ENCODE results near the gene PRDM10. TPM values are rescaled to one million over a fixed set of nuclear protein-coding genes. Genes with fewer than 3 reads are reported as not detected.

Gene PRDM10
- total RNA-seq, 1 experiment from 2014 or later: 9.2 TPM

GRCh38 chr11:129922674-129923073 is 80.0 kb downstream of the PRDM10 start:
- no peaks in the 10 kb centered on the region for H3K9me2 ChIP-seq (ENCODE audit: insufficient read depth)
- TF ChIP-seq CTCF (IDR thresholded peaks at IDR 0.05 in 2 of 3, conservative IDR thresholded peaks at IDR 0.05 in 1 of 3; ENCODE audit: borderline replicate concordance in 1 of 3, insufficient read depth in 1 of 3, low read depth in 2 of 3, low read length in 2 of 3) (peak in 1 of 3 experiments; percentile 15; a peak in 1 of 6 replicates), CBX3 (IDR thresholded peaks at IDR 0.05; ENCODE audit: low read depth) (no peak)
- no TSS peak for BruUV-seq (replicated peaks)
- ChIA-PET POLR2A (interaction anchor here (0.6 kb wide), 1 partner anchor 80 kb away, joined by 4 read pairs; the partner anchor contains the start of gene PRDM10), RAD21 (ENCODE audit: low non-redundant PET in 1 of 2, low total read pairs in 2 of 2, uncharacterized antibody in 2 of 2, unreplicated experiment in 2 of 2) (interaction anchor here (0.6 to 1.6 kb wide), 6 partner anchors 12 to 224 kb away, joined by 3 to 10 read pairs (median 4); no protein-coding TSS in a partner anchor), CTCF (interaction anchor here (0.7 to 8.1 kb wide), 7 partner anchors 9 to 223 kb away, joined by 3 to 98 read pairs (median 4); partner anchors contain the start of gene NFRKB)
- intact Hi-C loops (cut with micrococcal nuclease): loop anchor here (1.0 kb wide), 4 partner anchors 137 to 291 kb away; no protein-coding TSS in a partner anchor
- H3K9me3 ChIP-seq (ENCODE audit: control insufficient read depth in 1 of 2, insufficient read depth in 1 of 2, low read depth in 1 of 2, low read length in 2 of 2): no peaks in the 10 kb centered on the region
- H3K9ac ChIP-seq (ENCODE audit: low read length): no peak overlapping the region
- H3K36me3 ChIP-seq (ENCODE audit: control insufficient read depth in 1 of 2, insufficient read depth in 2 of 2, low read length in 2 of 2): no peaks in the 10 kb centered on the region
- no peak overlapping the region for H3K4me3 ChIP-seq (replicated peaks in 1 of 2; ENCODE audit: low read depth in 1 of 2, low read length in 2 of 2)
- no peak overlapping the region for H3K27ac ChIP-seq (ENCODE audit: low read depth, low read length)
- DNase-seq (ENCODE audit: low read depth, low spot score) (no peak), ATAC-seq (peak; percentile 68)
- no peak overlapping the region for H2AFZ ChIP-seq (ENCODE audit: low read depth, low read length, poor library complexity, severe bottlenecking)
- H3K4me2 ChIP-seq (ENCODE audit: low read length): no peak overlapping the region
- no peaks in the 10 kb centered on the region for H3K79me2 ChIP-seq (ENCODE audit: insufficient read depth, low read length)
- no peaks in the 10 kb centered on the region for H3K27me3 ChIP-seq (ENCODE audit: insufficient read depth, low read length)
- no peaks in the 10 kb centered on the region for H4K20me1 ChIP-seq (ENCODE audit: insufficient read depth)
- peaks cover 0 to 5% of the 10 kb centered on the region in 2 experiments; a peak in 1 of 4 replicates for H3K4me1 ChIP-seq (ENCODE audit: control insufficient read depth in 1 of 2, insufficient read depth in 2 of 2, low read length in 2 of 2)

GRCh38 chr11:129918361-129918760 is 84.3 kb downstream of the PRDM10 start:
- Histone ChIP-seq H3K27ac (ENCODE audit: low read depth, low read length) (no peak overlapping the region), H2AFZ (ENCODE audit: low read depth, low read length, poor library complexity, severe bottlenecking) (no peak overlapping the region), H3K4me3 (replicated peaks in 1 of 2; ENCODE audit: low read depth in 1 of 2, low read length in 2 of 2) (no peak overlapping the region), H3K36me3 (ENCODE audit: control insufficient read depth in 1 of 2, insufficient read depth in 2 of 2, low read length in 2 of 2) (no peaks in the 10 kb centered on the region; a peak in 1 of 4 replicates), H4K20me1 (ENCODE audit: insufficient read depth) (no peaks in the 10 kb centered on the region), H3K4me2 (ENCODE audit: low read length) (no peak overlapping the region), H3K27me3 (ENCODE audit: insufficient read depth, low read length) (no peaks in the 10 kb centered on the region), H3K9ac (ENCODE audit: low read length) (no peak overlapping the region), H3K79me2 (ENCODE audit: insufficient read depth, low read length) (no peaks in the 10 kb centered on the region), H3K9me3 (ENCODE audit: control insufficient read depth in 1 of 2, insufficient read depth in 1 of 2, low read depth in 1 of 2, low read length in 2 of 2) (no peaks in the 10 kb centered on the region), H3K4me1 (ENCODE audit: control insufficient read depth in 1 of 2, insufficient read depth in 2 of 2, low read length in 2 of 2) (peaks cover 0 to 3% of the 10 kb centered on the region in 2 experiments; a peak in 1 of 4 replicates), H3K9me2 (ENCODE audit: insufficient read depth) (no peaks in the 10 kb centered on the region)
- CTCF ChIA-PET: no interaction called here
- RAD21 ChIA-PET (ENCODE audit: low non-redundant PET in 1 of 2, low total read pairs in 2 of 2, uncharacterized antibody in 2 of 2, unreplicated experiment in 2 of 2): no interaction called here
- ATAC-seq: no peak
- DNase-seq (ENCODE audit: low read depth, low spot score): no peak
- intact Hi-C loops (cut with micrococcal nuclease): no loop called here
- POLR2A ChIA-PET: no interaction called here
- BruUV-seq (replicated peaks): no TSS peak
- no peak for TF ChIP-seq RAD21 (IDR thresholded peaks at IDR 0.05; ENCODE audit: low read depth)
- no peak for TF ChIP-seq REST (IDR thresholded peaks at IDR 0.05; ENCODE audit: low read depth)
- no peak for TF ChIP-seq TCF7L2 (IDR thresholded peaks at IDR 0.05; ENCODE audit: borderline replicate concordance, extremely low read depth, insufficient read depth, insufficient read length)
- TF ChIP-seq EZH2phosphoT487 (IDR thresholded peaks at IDR 0.05; ENCODE audit: borderline replicate concordance): no peak
- TF ChIP-seq CTCF (IDR thresholded peaks at IDR 0.05 in 2 of 3, conservative IDR thresholded peaks at IDR 0.05 in 1 of 3; ENCODE audit: borderline replicate concordance in 1 of 3, insufficient read depth in 1 of 3, low read depth in 2 of 3, low read length in 2 of 3): no peak
- no peak for TF ChIP-seq CEBPB (IDR thresholded peaks at IDR 0.05; ENCODE audit: low read depth)
- no peak for TF ChIP-seq ZNF274 (IDR thresholded peaks at IDR 0.05; ENCODE audit: low read depth, low read length)
- no peak for TF ChIP-seq EGR1 (IDR thresholded peaks at IDR 0.05; ENCODE audit: low read depth)
- TF ChIP-seq SRF (IDR thresholded peaks at IDR 0.05; ENCODE audit: low read depth): no peak
- no peak for TF ChIP-seq POLR2AphosphoS5 (IDR thresholded peaks at IDR 0.05; ENCODE audit: low read depth, low read length)
